ENCODE results near the gene ZFR2.
A peak's percentile ranks its signal among the peaks of the same experiment; 100 is the strongest.
"Not testable (repeated sequence)": the region's sequence is repeated elsewhere in the genome, so short reads cannot be mapped to it uniquely, and the experiment has no call there.

Gene ZFR2

GRCh38 chr19:3893509-3894179 is 24.8 kb upstream of the ZFR2 start:
- DNase-seq (ENCODE audit: insufficient read length, low spot score), result no peak
- TF ChIP-seq, protein P1, sequence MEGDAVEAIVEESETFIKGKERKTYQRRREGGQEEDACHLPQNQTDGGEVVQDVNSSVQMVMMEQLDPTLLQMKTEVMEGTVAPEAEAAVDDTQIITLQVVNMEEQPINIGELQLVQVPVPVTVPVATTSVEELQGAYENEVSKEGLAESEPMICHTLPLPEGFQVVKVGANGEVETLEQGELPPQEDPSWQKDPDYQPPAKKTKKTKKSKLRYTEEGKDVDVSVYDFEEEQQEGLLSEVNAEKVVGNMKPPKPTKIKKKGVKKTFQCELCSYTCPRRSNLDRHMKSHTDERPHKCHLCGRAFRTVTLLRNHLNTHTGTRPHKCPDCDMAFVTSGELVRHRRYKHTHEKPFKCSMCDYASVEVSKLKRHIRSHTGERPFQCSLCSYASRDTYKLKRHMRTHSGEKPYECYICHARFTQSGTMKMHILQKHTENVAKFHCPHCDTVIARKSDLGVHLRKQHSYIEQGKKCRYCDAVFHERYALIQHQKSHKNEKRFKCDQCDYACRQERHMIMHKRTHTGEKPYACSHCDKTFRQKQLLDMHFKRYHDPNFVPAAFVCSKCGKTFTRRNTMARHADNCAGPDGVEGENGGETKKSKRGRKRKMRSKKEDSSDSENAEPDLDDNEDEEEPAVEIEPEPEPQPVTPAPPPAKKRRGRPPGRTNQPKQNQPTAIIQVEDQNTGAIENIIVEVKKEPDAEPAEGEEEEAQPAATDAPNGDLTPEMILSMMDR (IDR thresholded peaks at IDR 0.05; ENCODE audit: insufficient read depth, missing control alignments), result no peak
- no peak for FAIRE-seq

- TF ChIP-seq, protein P1 (IDR thresholded peaks at IDR 0.05; ENCODE audit: insufficient read depth, missing control alignments), result no peak
- DNase-seq (ENCODE audit: insufficient read length, low spot score) (no peak), FAIRE-seq (no peak)
These were observed 21.8 kb upstream of the ZFR2 start for GRCh38 chr19:3890591-3890990.

GRCh38 chr19:3882041-3882384 is 13.2 kb upstream of the ZFR2 start:
- DNase-seq (ENCODE audit: insufficient read length, low spot score), result no peak
- no peak for FAIRE-seq
- TF ChIP-seq, protein P1 (IDR thresholded peaks at IDR 0.05; ENCODE audit: insufficient read depth, missing control alignments), result no peak

GRCh38 chr19:3881272-3882040 is 12.6 kb upstream of the ZFR2 start:
- DNase-seq (ENCODE audit: insufficient read length, low spot score), result peak; percentile 52
- no peak for FAIRE-seq
- TF ChIP-seq, protein P1 (IDR thresholded peaks at IDR 0.05; ENCODE audit: insufficient read depth, missing control alignments), result no peak

GRCh38 chr19:3880471-3881271 is 11.8 kb upstream of the ZFR2 start, which contains the start of gene ATCAY:
Gene ATCAY (plus strand): TSS chr19:3880685. CDS start chr19:3885768, 5,083 bp downstream.
- TF ChIP-seq, protein P1 (IDR thresholded peaks at IDR 0.05; ENCODE audit: insufficient read depth, missing control alignments), result no peak
- FAIRE-seq (peak; percentile 35), DNase-seq (ENCODE audit: insufficient read length, low spot score) (peak; percentile 93)

DNA sequence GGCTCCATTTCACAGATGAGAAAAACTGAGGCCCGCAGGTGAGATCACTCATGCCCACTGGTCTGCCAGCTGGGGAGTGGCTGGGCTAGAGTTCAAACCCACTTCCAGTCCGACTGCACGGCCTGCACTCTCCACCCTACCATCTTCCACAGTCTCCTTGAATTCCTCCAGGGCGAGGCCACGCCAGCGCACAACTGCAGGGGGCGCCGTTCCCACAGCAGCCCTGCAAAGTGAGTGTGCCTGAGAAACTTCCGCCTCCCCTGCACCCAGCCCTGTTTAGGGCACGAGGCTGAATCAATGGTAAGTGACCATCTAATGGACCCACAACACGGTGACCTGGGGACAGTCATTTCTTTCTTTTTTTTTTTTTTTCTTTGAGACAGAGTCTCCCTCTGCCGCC is 10.8 kb upstream of the ZFR2 start:
- DNase-seq (ENCODE audit: insufficient read length, low spot score) (no peak), FAIRE-seq (no peak)
- TF ChIP-seq, protein P1 (IDR thresholded peaks at IDR 0.05; ENCODE audit: insufficient read depth, missing control alignments), result no peak

DNA sequence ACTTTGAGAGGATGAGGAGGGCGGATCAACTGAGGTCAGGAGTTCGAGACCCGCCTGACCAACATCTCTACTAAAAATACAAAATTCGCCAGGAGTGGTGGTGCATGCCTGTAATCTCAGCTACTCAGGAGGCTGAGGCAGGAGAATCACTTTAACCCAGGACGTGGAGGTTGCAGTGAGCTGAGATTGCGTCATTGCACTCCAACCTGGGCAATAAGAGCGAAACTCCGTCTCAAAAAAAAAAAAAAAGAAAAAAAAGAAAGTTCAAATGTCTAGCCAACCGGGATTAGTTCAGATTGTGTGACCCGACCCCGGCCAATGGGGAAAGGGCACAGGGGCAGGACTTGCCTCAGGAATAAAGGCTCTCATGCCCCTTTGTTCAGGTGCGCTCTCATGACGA is 5.9 kb upstream of the ZFR2 start:
- not testable (repeated sequence) for DNase-seq (ENCODE audit: insufficient read length, low spot score); FAIRE-seq
